GM12891 (cell line): ENCODE measurements around the gene C17orf50.

Source experiments
- SPI1 ChIP-seq: IDR thresholded peaks from 2 replicates; pipeline ENCODE4 v1.6.1; 2011; ENCODE audit warnings: low read depth, low read length, control low read depth
- TAF1 ChIP-seq: IDR thresholded peaks from 2 replicates; pipeline ENCODE4 v1.6.1; 2011; ENCODE audit warnings: low read depth, low read length, control low read depth

DNA sequence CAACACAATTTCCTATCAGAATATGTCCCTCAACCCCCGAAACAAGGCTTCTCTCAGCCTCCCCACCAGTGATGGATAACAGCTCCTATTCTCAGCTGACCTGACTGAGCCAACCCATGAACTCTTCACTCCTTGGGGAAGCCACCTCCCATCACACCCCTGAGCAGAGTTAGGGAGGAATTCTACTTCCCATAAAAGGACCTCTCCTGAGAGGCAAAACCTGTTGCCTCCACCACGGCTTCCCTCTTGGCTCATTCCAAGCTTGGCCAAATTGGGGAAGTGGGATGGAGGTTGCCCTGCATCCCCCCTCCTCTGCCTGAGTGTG is 34.9 kb upstream of the C17orf50 start:
- TF ChIP-seq SPI1 (no peak), TAF1 (no peak)
